B cell (primary cell): ENCODE data around the gene RIPOR3. TPM values are rescaled to one million over a fixed set of nuclear protein-coding genes. Genes with fewer than 3 reads are reported as not detected.

ENCODE experiments used
- ATAC-seq: fragments of 200-7000 bp; cut with Tn5 transposase; one replicate; pipeline ENCODE4 v1.10.0; 2021; ENCODE audit warnings: low read depth, mild to moderate bottlenecking, moderate number of reproducible peaks, moderate library complexity
- CTCF ChIA-PET: fragments of 350-600 bp; sonication (Branson Sonifier 250); formaldehyde crosslinking; loops from one replicate; lab custom pipeline; 2021; ENCODE audit warnings: antibody characterized with exemption, inconsistent platforms; lab: Charles Lee
- POLR2A ChIA-PET: fragments of 350-600 bp; sonication (Branson Sonifier 250); formaldehyde crosslinking; loops from one replicate; lab custom pipeline; 2021; ENCODE audit warnings: antibody characterized with exemption; lab: Charles Lee
- DNase-seq: peaks from one replicate; pipeline ENCODE4 v3.0.0; 2013
- H2AFZ ChIP-seq: 2 replicates; pipeline ENCODE4 v1.6.1; 2012; ENCODE audit warnings: mild to moderate bottlenecking, low read depth, low read length; ENCODE audit not compliant: insufficient read depth, poor library complexity, severe bottlenecking
- H3K27ac ChIP-seq, 2 donors: 1 replicate in 1 of 2; 2 replicates in 1 of 2; pipeline ENCODE4 v1.5.1; 2012 to 2013; ENCODE audit warnings: low read length in 2 of 2, mild to moderate bottlenecking in 2 of 2, moderate library complexity in 1 of 2
- H3K27me3 ChIP-seq, 4 experiments: fragments of 200-600 bp in 1 of 4; sonication (generic) in 1 of 4; replicated peaks in 1 of 4; 1 replicate in 2 of 4; 2 replicates in 2 of 4; pipeline versions ENCODE4 v1.6.1 to v1.7.0; 2013 to 2016; ENCODE audit warnings: low read length in 3 of 4, mild to moderate bottlenecking in 2 of 4, mixed read lengths in 1 of 4, moderate library complexity in 1 of 4; ENCODE audit not compliant: insufficient read depth in 4 of 4, control insufficient read depth in 3 of 4; ENCODE audit errors: control extremely low read depth in 1 of 4
- H3K36me3 ChIP-seq, 2 experiments: replicated peaks in 1 of 2; 1 replicate in 1 of 2; 2 replicates in 1 of 2; pipeline versions ENCODE4 v1.6.1 to v1.7.1; 2013; ENCODE audit warnings: low read length in 1 of 2; ENCODE audit not compliant: insufficient read depth in 2 of 2, control insufficient read depth in 1 of 2; ENCODE audit errors: control extremely low read depth in 1 of 2, extremely low read depth in 1 of 2
- H3K4me1 ChIP-seq, 2 donors: fragments of 200-600 bp in 1 of 2; sonication (generic) in 1 of 2; 1 replicate in 1 of 2; 2 replicates in 1 of 2; pipeline versions ENCODE4 v1.5.1 to v1.6.1; 2013 to 2017; ENCODE audit warnings: low read length in 2 of 2; ENCODE audit not compliant: control insufficient read depth in 2 of 2, insufficient read depth in 2 of 2
- H3K4me2 ChIP-seq: replicated peaks from 2 replicates; pipeline ENCODE3; 2012; ENCODE audit warnings: mild to moderate bottlenecking, low read depth, low read length; ENCODE audit not compliant: poor library complexity, severe bottlenecking
- H3K4me3 ChIP-seq, 5 experiments: fragments of 200-600 bp in 1 of 5; sonication (generic) in 1 of 5; 1 replicate in 3 of 5; 2 replicates in 2 of 5; pipeline versions ENCODE4 v1.5.1 to v1.7.0; 2011 to 2016; ENCODE audit warnings: low read length in 4 of 5, mild to moderate bottlenecking in 4 of 5, low read depth in 2 of 5, control low read depth in 1 of 5, moderate library complexity in 1 of 5; ENCODE audit not compliant: insufficient read depth in 1 of 5; ENCODE audit errors: control extremely low read depth in 1 of 5, extremely low read depth in 1 of 5
- H3K79me2 ChIP-seq: fragments of 200-600 bp; sonication (generic); one replicate; pipeline ENCODE4 v1.6.0; 2016; ENCODE audit warnings: low read length; ENCODE audit not compliant: control insufficient read depth, insufficient read depth
- H3K9ac ChIP-seq: fragments of 200-600 bp; sonication (generic); 2 replicates; pipeline ENCODE4 v1.6.1; 2017; ENCODE audit warnings: mild to moderate bottlenecking, low read length, moderate library complexity
- H3K9me3 ChIP-seq, 3 donors: one replicate each; pipeline versions ENCODE4 v1.6.1 to v1.7.1; 2013; ENCODE audit warnings: low read length in 2 of 3; ENCODE audit not compliant: control insufficient read depth in 2 of 3, insufficient read depth in 1 of 3; ENCODE audit errors: control extremely low read depth in 1 of 3
- H4K20me1 ChIP-seq: 2 replicates; pipeline ENCODE4 v1.6.0; 2012; ENCODE audit warnings: mild to moderate bottlenecking, low read length; ENCODE audit not compliant: insufficient read depth, control insufficient read depth, poor library complexity, severe bottlenecking
- H3K27ac Mint-ChIP-seq: one replicate; pipeline ENCODE4 v1.8.0; 2021; ENCODE audit warnings: mixed read lengths
- H3K27me3 Mint-ChIP-seq: one replicate; pipeline ENCODE4 v1.8.0; 2021; ENCODE audit warnings: mixed read lengths
- H3K4me1 Mint-ChIP-seq: one replicate; pipeline ENCODE4 v1.8.0; 2021; ENCODE audit warnings: mixed read lengths
- H3K4me3 Mint-ChIP-seq: one replicate; pipeline ENCODE4 v1.8.0; 2021; ENCODE audit warnings: mixed read lengths
- H3K9me3 Mint-ChIP-seq: one replicate; pipeline ENCODE4 v1.8.0; 2022; ENCODE audit warnings: mixed read lengths; ENCODE audit not compliant: insufficient read depth
- EZH2 ChIP-seq: IDR thresholded peaks from 2 replicates; pipeline ENCODE4 v1.6.1; 2012; ENCODE audit warnings: borderline replicate concordance, low read depth, mild to moderate bottlenecking, moderate library complexity, low read length; ENCODE audit not compliant: insufficient read depth, poor library complexity, severe bottlenecking
- WGBS: methylation state at CpG from one replicate; pipeline ENCODE4 v1.1.5; 2013; ENCODE audit warnings: missing lambda C conversion rate; ENCODE audit not compliant: insufficient coverage; 5-methylcytosine and 5-hydroxymethylcytosine counted together
- intact Hi-C: fragments of 100-400 bp; cut with micrococcal nuclease; formaldehyde crosslinking; loops from one replicate; pipeline ENCODE4 v1.10.0; 2022
- polyA plus RNA-seq: library from polyadenylated mRNA; depleted of rRNA; stranded (reverse); fragments of >200 nt; gene quantifications from 2 replicates; pipeline ENCODE4 v1.2.3, GENCODE V29; 2012
- total RNA-seq, 2 donors: library from RNA; stranded (reverse); fragments of 120-200 nt in 1 of 2; gene quantifications; 1 replicate in 1 of 2; 2 replicates in 1 of 2; pipeline versions ENCODE4 v1.2.3 to v1.2.4, GENCODE V29; 2013 to 2022
- TF ChIP-seq, protein P1 (sequence below): fragments of 200-600 bp; IDR thresholded peaks from one replicate; pipeline ENCODE4 v1.8.0; 2022; ENCODE audit warnings: antibody characterized with exemption, mild to moderate bottlenecking

Gene RIPOR3
- total and polyA plus RNA-seq, 2 donors (not counting 1 experiment from before 2014, with no cell fraction given): 0.09 to 0.27 TPM

DNA sequence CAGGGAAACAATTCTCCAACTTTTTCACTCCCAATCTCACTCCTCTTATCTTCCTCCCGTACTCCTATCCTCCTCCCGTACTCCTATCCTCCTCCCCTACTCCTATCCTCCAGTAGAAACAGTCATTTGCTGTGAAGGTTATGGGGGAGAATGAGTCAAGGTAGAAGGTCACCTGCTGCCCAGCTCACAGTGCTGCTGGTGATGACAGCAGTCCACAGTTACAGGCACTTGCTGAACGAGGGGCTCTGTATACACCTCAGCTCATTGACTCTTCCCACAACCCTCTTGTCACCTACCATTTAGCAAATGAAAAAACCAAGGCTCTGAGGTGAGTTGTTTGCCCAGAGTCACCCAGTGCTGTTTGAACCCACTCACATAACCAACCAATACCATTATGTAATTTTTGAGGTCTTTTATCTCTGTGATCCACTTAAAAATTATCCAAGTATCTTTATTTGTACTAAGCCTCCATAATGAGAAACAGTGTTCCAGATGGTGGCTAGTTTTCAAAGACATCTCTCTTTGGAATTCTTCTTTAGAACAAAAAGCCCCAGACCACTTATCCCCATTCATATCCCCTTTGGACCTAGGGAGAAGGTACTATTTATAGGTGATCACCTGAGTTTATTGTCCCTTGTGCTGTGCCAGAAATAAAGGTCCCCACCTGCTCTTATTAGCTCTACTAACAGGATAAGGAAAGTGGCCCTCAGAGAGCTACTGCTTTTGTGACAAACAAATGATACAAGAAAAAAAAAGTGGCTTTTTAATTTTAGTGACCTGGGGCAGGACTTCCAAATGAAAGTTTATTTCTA lies 128.0 kb downstream of the RIPOR3 start:
- WGBS: no CpG with 5 or more reads among the region's 3 CpGs
- Histone ChIP-seq H3K79me2 (peaks cover 100% of the 10 kb centered on the region), H3K36me3 (peaks cover 5 to 82% of the 10 kb centered on the region in 2 experiments)

More for the DNA sequence above, 128.0 kb downstream of the RIPOR3 start:
- Histone ChIP-seq H3K4me3 (no peak overlapping the region), H3K9ac (no peak overlapping the region), H3K27ac (peak overlapping the region in 1 of 2 donors; percentile 53), H3K4me2 (no peak overlapping the region), H4K20me1 (peaks cover 93% of the 10 kb centered on the region), H2AFZ (no peak overlapping the region), H3K4me1 (peaks cover 7 to 8% of the 10 kb centered on the region in 2 donors), H3K9me3 (no peaks in the 10 kb centered on the region), H3K27me3 (no peaks in the 10 kb centered on the region)
- no peak for DNase-seq
- peak overlapping the region; percentile 41 for H3K27ac Mint-ChIP-seq
- no peak overlapping the region for H3K4me3 Mint-ChIP-seq
- peaks cover 55% of the 10 kb centered on the region for H3K4me1 Mint-ChIP-seq
- no peak for ATAC-seq
- H3K27me3 Mint-ChIP-seq: no peaks in the 10 kb centered on the region
- H3K9me3 Mint-ChIP-seq: no peaks in the 10 kb centered on the region
- TF ChIP-seq, protein P1, sequence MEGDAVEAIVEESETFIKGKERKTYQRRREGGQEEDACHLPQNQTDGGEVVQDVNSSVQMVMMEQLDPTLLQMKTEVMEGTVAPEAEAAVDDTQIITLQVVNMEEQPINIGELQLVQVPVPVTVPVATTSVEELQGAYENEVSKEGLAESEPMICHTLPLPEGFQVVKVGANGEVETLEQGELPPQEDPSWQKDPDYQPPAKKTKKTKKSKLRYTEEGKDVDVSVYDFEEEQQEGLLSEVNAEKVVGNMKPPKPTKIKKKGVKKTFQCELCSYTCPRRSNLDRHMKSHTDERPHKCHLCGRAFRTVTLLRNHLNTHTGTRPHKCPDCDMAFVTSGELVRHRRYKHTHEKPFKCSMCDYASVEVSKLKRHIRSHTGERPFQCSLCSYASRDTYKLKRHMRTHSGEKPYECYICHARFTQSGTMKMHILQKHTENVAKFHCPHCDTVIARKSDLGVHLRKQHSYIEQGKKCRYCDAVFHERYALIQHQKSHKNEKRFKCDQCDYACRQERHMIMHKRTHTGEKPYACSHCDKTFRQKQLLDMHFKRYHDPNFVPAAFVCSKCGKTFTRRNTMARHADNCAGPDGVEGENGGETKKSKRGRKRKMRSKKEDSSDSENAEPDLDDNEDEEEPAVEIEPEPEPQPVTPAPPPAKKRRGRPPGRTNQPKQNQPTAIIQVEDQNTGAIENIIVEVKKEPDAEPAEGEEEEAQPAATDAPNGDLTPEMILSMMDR: no peak
- TF ChIP-seq EZH2: no peak
- POLR2A ChIA-PET: interaction anchor here (1.1 kb wide), 1 partner anchor 12 kb away, joined by 10 read pairs; no protein-coding TSS in a partner anchor
- intact Hi-C loops: no loop called here
- CTCF ChIA-PET: interaction anchor here (1.3 to 16.9 kb wide), 5 partner anchors 11 to 394 kb away, joined by 3 to 292 read pairs (median 4); no protein-coding TSS in a partner anchor
